CD4-positive, alpha-beta memory T cell (primary cell): ENCODE results near the gene ESRRG. TPM values are rescaled to one million over a fixed set of nuclear protein-coding genes. Genes with fewer than 3 reads are reported as not detected.

Experiments used
- CTCF ChIA-PET: fragments of 350-600 bp; sonication (Branson Sonifier 250); formaldehyde crosslinking; loops from one replicate; lab custom pipeline; 2021; ENCODE audit warnings: inconsistent platforms; ENCODE audit not compliant: partially characterized antibody; lab: Charles Lee
- POLR2A ChIA-PET: fragments of 350-600 bp; sonication (Branson Sonifier 250); formaldehyde crosslinking; loops from one replicate; lab custom pipeline; 2021; ENCODE audit not compliant: partially characterized antibody; lab: Charles Lee
- DNase-seq, 5 donors: peaks; one replicate each; pipeline versions ENCODE4 v3.0.0 to v3.0.0-alpha.2; 2020 to 2022; ENCODE audit warnings: mixed read lengths in 1 of 5
- H3K27ac ChIP-seq: one replicate; pipeline ENCODE4 v1.7.0; 2013; ENCODE audit warnings: low read depth, low read length
- H3K27me3 ChIP-seq: 2 replicates; pipeline ENCODE4 v1.7.0; 2013; ENCODE audit warnings: mild to moderate bottlenecking, low read length, moderate library complexity; ENCODE audit not compliant: insufficient read depth
- H3K36me3 ChIP-seq: 2 replicates; pipeline ENCODE4 v1.7.0; 2013; ENCODE audit warnings: mild to moderate bottlenecking, low read length, moderate library complexity; ENCODE audit not compliant: insufficient read depth
- H3K4me1 ChIP-seq: 2 replicates; pipeline ENCODE4 v1.7.0; 2013; ENCODE audit warnings: mild to moderate bottlenecking, low read length, moderate library complexity; ENCODE audit not compliant: insufficient read depth
- H3K4me3 ChIP-seq, 2 donors: one replicate each; pipeline ENCODE4 v1.7.0; 2013; ENCODE audit warnings: low read length in 2 of 2, mild to moderate bottlenecking in 1 of 2
- H3K9me3 ChIP-seq, 2 donors: one replicate each; pipeline ENCODE4 v1.7.0; 2013; ENCODE audit warnings: low read length in 2 of 2, control low read depth in 1 of 2; ENCODE audit not compliant: control insufficient read depth in 1 of 2
- H3K27ac Mint-ChIP-seq, 7 donors: one replicate each; pipeline ENCODE4 v1.8.0; 2020 to 2021; ENCODE audit warnings: mixed read lengths in 7 of 7, mild to moderate bottlenecking in 6 of 7, inconsistent platforms in 3 of 7, moderate library complexity in 3 of 7
- H3K27me3 Mint-ChIP-seq, 2 donors: one replicate each; pipeline ENCODE4 v1.8.0; 2020 to 2021; ENCODE audit warnings: mixed read lengths in 2 of 2
- H3K36me3 Mint-ChIP-seq, 2 donors: one replicate each; pipeline ENCODE4 v1.8.0; 2020 to 2021; ENCODE audit warnings: mixed read lengths in 2 of 2, inconsistent platforms in 1 of 2, mild to moderate bottlenecking in 1 of 2
- H3K4me1 Mint-ChIP-seq, 4 donors: one replicate each; pipeline ENCODE4 v1.8.0; 2020 to 2021; ENCODE audit warnings: mixed read lengths in 4 of 4, mild to moderate bottlenecking in 1 of 4
- H3K4me3 Mint-ChIP-seq, 8 donors: one replicate each; pipeline ENCODE4 v1.8.0; 2020 to 2021; ENCODE audit warnings: mixed read lengths in 8 of 8, mild to moderate bottlenecking in 7 of 8, moderate library complexity in 6 of 8, inconsistent platforms in 3 of 8
- H3K9me3 Mint-ChIP-seq, 8 donors: one replicate each; pipeline ENCODE4 v1.8.0; 2020 to 2021; ENCODE audit warnings: mixed read lengths in 8 of 8, mild to moderate bottlenecking in 5 of 8, inconsistent platforms in 3 of 8, moderate library complexity in 1 of 8
- intact Hi-C: fragments of 100-400 bp; cut with micrococcal nuclease; formaldehyde crosslinking; loops from one replicate; pipeline ENCODE4 v1.15.1; 2023
- polyA plus RNA-seq, 2 donors: library from polyadenylated mRNA; unstranded; fragments of 300-500 nt; fragmentation: Illumina TruSeq; gene quantifications; one replicate each; pipeline ENCODE4 v1.2.3, GENCODE V29; 2021
- total RNA-seq, 2 experiments: library from RNA; stranded (reverse); gene quantifications; one replicate each; pipeline ENCODE4 v1.2.3, GENCODE V29; 2021

ESRRG gene
- total and polyA plus RNA-seq, 4 experiments from 2014 or later: not detected

DNA sequence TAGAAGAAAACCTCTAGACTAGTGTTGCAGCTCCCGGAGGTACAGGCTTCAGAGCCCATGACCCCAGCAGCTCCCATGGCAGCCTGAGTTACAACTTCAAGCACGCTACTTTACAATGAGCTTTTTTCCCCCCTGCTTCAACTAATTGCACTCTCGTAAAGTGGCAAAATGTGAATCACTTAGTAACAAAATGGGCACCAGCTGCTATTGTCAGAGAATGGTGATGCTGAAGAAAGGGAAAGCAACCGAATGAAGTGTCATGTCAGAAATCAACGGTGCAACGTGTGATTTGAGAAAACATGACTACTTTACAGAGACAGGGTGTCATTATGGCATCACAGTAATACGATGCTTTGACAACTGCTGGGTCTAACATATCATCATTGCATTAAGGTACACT lies 40.5 kb downstream of the ESRRG start:
- Mint-ChIP-seq H3K9me3 (peaks cover 0 to 11% (median 7%) of the 10 kb centered on the region in 8 donors), H3K27me3 (no peaks in the 10 kb centered on the region), H3K27ac (no peak overlapping the region), H3K4me3 (no peak overlapping the region), H3K4me1 (no peaks in the 10 kb centered on the region), H3K36me3 (no peaks in the 10 kb centered on the region)
- Histone ChIP-seq H3K4me3 (no peak overlapping the region), H3K27me3 (no peaks in the 10 kb centered on the region), H3K27ac (no peak overlapping the region), H3K9me3 (no peaks in the 10 kb centered on the region), H3K4me1 (no peaks in the 10 kb centered on the region), H3K36me3 (no peaks in the 10 kb centered on the region)
- CTCF ChIA-PET: no interaction called here
- DNase-seq: no peak
- POLR2A ChIA-PET: no interaction called here
- intact Hi-C loops: no loop called here

DNA sequence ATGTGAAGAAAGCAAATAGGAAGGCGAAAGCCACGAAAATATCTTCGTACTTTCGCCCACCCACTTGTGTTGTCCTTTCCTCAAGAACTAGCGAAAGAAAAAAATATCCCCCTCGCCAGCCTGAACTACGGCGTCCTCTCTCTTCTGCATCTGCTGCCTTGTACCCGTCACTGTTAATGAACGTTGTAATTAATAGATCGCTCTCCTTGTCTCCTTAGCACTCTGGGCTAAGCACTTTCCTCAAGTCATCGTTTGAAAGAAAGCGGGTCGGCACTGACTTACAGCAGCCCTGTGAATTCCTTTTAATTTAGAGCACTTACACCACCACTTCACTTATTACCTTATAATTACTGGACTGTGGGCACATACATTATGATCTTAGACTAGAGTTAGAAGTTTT lies 44.1 kb downstream of the ESRRG start:
- POLR2A ChIA-PET: no interaction called here
- Mint-ChIP-seq H3K27ac (no peak overlapping the region), H3K27me3 (no peaks in the 10 kb centered on the region), H3K4me3 (no peak overlapping the region), H3K9me3 (peaks cover 0 to 10% (median 5%) of the 10 kb centered on the region in 8 donors), H3K4me1 (no peaks in the 10 kb centered on the region), H3K36me3 (no peaks in the 10 kb centered on the region)
- CTCF ChIA-PET: no interaction called here
- Histone ChIP-seq H3K4me1 (no peaks in the 10 kb centered on the region), H3K4me3 (no peak overlapping the region), H3K27me3 (no peaks in the 10 kb centered on the region), H3K9me3 (no peaks in the 10 kb centered on the region), H3K36me3 (no peaks in the 10 kb centered on the region), H3K27ac (no peak overlapping the region)
- no peak for DNase-seq
- intact Hi-C loops: no loop called here

GRCh38 chr1:216670118-216670883 lies 52.9 kb downstream of the ESRRG start:
- intact Hi-C loops: no loop called here
- POLR2A ChIA-PET: no interaction called here
- Histone ChIP-seq H3K9me3 (no peaks in the 10 kb centered on the region), H3K27me3 (no peaks in the 10 kb centered on the region), H3K4me3 (no peak overlapping the region), H3K27ac (no peak overlapping the region), H3K36me3 (no peaks in the 10 kb centered on the region), H3K4me1 (no peaks in the 10 kb centered on the region)
- no peaks in the 10 kb centered on the region for H3K36me3 Mint-ChIP-seq
- H3K27ac Mint-ChIP-seq: no peak overlapping the region
- CTCF ChIA-PET: no interaction called here
- no peaks in the 10 kb centered on the region for H3K4me1 Mint-ChIP-seq
- DNase-seq: no peak
- H3K9me3 Mint-ChIP-seq: peaks cover 0 to 11% (median 3%) of the 10 kb centered on the region in 8 donors
- no peak overlapping the region for H3K4me3 Mint-ChIP-seq
- no peaks in the 10 kb centered on the region for H3K27me3 Mint-ChIP-seq

DNA sequence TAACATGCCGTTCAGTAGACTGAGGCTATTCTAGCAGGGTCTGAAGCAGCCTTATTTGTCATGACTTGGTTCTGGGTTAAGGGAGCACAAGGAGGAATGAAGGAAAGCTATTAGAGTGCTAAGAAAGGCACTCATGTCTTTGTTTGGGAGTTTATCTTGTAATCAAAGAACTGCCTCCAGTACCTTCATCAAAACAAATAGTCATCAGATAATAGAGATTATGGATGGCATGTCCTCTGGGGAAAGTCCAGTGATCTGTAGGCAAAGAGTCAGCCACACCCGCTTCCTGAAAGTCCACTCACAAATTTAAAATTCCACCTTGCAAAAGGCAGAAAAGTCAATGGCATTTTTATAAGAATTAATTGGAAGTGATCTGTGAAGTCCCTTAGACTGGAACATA lies 56.8 kb downstream of the ESRRG start:
- ChIA-PET POLR2A (no interaction called here), CTCF (no interaction called here)
- Mint-ChIP-seq H3K27ac (no peak overlapping the region), H3K9me3 (peaks cover 0 to 12% (median 3%) of the 10 kb centered on the region in 8 donors), H3K27me3 (no peaks in the 10 kb centered on the region), H3K4me1 (no peaks in the 10 kb centered on the region), H3K36me3 (no peaks in the 10 kb centered on the region), H3K4me3 (no peak overlapping the region)
- Histone ChIP-seq H3K27me3 (no peaks in the 10 kb centered on the region), H3K36me3 (no peaks in the 10 kb centered on the region), H3K4me1 (no peaks in the 10 kb centered on the region), H3K9me3 (no peaks in the 10 kb centered on the region), H3K27ac (no peak overlapping the region), H3K4me3 (no peak overlapping the region)
- no peak for DNase-seq
- intact Hi-C loops: no loop called here

GRCh38 chr1:216665856-216666255 lies 57.4 kb downstream of the ESRRG start:
- Histone ChIP-seq H3K4me3 (no peak overlapping the region), H3K36me3 (no peaks in the 10 kb centered on the region), H3K9me3 (no peaks in the 10 kb centered on the region), H3K4me1 (no peaks in the 10 kb centered on the region), H3K27me3 (no peaks in the 10 kb centered on the region), H3K27ac (no peak overlapping the region)
- intact Hi-C loops: no loop called here
- no peaks in the 10 kb centered on the region for H3K4me1 Mint-ChIP-seq
- no peak overlapping the region for H3K4me3 Mint-ChIP-seq
- H3K9me3 Mint-ChIP-seq: peaks cover 0 to 12% (median 4%) of the 10 kb centered on the region in 8 donors
- no peaks in the 10 kb centered on the region for H3K36me3 Mint-ChIP-seq
- CTCF ChIA-PET: no interaction called here
- no peaks in the 10 kb centered on the region for H3K27me3 Mint-ChIP-seq
- POLR2A ChIA-PET: no interaction called here
- H3K27ac Mint-ChIP-seq: no peak overlapping the region
- DNase-seq: no peak

DNA sequence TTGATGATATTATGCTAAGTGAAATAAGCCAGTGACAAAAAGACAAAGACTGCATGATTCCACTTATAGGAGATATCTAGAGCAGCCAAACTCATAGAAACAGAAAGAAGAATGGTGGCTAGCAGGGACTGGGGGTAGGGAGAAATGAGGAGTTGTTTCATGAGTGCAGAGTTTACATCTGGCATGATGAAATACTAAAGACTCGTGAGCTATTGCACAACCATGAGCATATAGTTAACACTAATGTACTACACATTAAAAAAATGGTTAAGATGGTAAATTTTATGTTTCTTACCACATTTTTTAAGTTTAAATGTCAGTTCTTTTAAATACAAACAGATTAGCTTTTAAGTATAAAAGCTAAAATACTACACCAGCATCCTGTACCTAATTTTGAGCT lies 57.8 kb downstream of the ESRRG start:
- H3K4me1 ChIP-seq: no peaks in the 10 kb centered on the region
- H3K27me3 Mint-ChIP-seq: no peaks in the 10 kb centered on the region
- no peak for DNase-seq
- H3K4me3 ChIP-seq: no peak overlapping the region
- no peak overlapping the region for H3K27ac Mint-ChIP-seq
- H3K27ac ChIP-seq: no peak overlapping the region
- H3K4me1 Mint-ChIP-seq: no peaks in the 10 kb centered on the region
- H3K9me3 Mint-ChIP-seq: peaks cover 0 to 12% (median 4%) of the 10 kb centered on the region in 8 donors
- intact Hi-C loops: no loop called here
- POLR2A ChIA-PET: no interaction called here
- no peak overlapping the region for H3K4me3 Mint-ChIP-seq
- no peaks in the 10 kb centered on the region for H3K9me3 ChIP-seq
- CTCF ChIA-PET: no interaction called here
- no peaks in the 10 kb centered on the region for H3K36me3 Mint-ChIP-seq
- H3K27me3 ChIP-seq: no peaks in the 10 kb centered on the region
- no peaks in the 10 kb centered on the region for H3K36me3 ChIP-seq

DNA sequence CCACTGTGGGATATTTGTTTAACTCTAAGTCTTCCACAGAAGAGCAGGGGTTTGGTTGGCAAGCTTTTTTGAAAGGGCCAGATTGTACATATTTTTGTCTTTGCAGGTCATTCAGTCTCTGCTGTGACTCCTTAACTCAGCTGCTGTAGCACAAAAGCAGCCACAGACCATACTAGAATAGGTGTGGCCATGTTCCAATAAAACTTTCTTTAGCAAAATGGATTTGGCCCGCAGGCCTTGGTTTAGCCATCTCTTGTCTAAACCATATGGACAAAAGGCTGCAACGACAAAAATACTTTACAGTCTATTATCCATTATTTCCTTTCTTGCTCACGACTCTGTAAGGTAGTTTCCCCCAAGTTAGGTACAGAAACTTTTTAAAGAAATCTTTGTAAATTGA lies 60.5 kb downstream of the ESRRG start:
- Mint-ChIP-seq H3K4me3 (no peak overlapping the region), H3K27me3 (no peaks in the 10 kb centered on the region), H3K27ac (no peak overlapping the region), H3K4me1 (no peaks in the 10 kb centered on the region), H3K36me3 (no peaks in the 10 kb centered on the region), H3K9me3 (peaks cover 1 to 15% (median 5%) of the 10 kb centered on the region in 8 donors)
- no peaks in the 10 kb centered on the region for H3K27me3 ChIP-seq
- peaks cover 0 to under 1% of the 10 kb centered on the region in 2 donors for H3K9me3 ChIP-seq
- ChIA-PET CTCF (no interaction called here), POLR2A (no interaction called here)
- no peak for DNase-seq
- H3K36me3 ChIP-seq: no peaks in the 10 kb centered on the region
- intact Hi-C loops: no loop called here
- no peak overlapping the region for H3K4me3 ChIP-seq
- no peaks in the 10 kb centered on the region for H3K4me1 ChIP-seq
- no peak overlapping the region for H3K27ac ChIP-seq
